ENCODE measurements around the gene NF2.

DNA sequence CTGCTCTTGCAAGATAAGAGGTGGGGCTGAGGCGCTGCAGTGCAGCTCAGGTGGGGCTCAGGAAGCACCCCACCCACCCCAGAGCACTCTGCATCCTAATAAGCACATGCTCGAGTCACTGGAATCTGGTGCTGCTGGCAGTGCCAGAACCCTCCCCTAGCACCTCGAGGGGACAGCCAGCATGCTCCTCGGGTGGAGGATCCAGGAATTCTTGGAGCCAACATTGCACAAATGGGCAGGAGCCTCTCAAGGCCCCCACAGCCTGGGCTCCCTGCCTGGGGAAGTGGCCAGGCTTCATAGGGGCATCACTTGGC lies 88.9 kb downstream of the NF2 start:
- TF ChIP-seq, protein P1, sequence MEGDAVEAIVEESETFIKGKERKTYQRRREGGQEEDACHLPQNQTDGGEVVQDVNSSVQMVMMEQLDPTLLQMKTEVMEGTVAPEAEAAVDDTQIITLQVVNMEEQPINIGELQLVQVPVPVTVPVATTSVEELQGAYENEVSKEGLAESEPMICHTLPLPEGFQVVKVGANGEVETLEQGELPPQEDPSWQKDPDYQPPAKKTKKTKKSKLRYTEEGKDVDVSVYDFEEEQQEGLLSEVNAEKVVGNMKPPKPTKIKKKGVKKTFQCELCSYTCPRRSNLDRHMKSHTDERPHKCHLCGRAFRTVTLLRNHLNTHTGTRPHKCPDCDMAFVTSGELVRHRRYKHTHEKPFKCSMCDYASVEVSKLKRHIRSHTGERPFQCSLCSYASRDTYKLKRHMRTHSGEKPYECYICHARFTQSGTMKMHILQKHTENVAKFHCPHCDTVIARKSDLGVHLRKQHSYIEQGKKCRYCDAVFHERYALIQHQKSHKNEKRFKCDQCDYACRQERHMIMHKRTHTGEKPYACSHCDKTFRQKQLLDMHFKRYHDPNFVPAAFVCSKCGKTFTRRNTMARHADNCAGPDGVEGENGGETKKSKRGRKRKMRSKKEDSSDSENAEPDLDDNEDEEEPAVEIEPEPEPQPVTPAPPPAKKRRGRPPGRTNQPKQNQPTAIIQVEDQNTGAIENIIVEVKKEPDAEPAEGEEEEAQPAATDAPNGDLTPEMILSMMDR (IDR thresholded peaks at IDR 0.05): no peak
- TF ChIP-seq POLR2A (IDR thresholded peaks at IDR 0.05) (no peak), EP300 (IDR thresholded peaks at IDR 0.05) (no peak)

Measured in ovary (tissue), 3 donors.